GM12891 (cell line): ENCODE results near the gene ACTR6.

Experiments used
- DNase-seq: peaks from one replicate; pipeline ENCODE4 v3.0.0; 2011; ENCODE audit warnings: low spot score; ENCODE audit not compliant: insufficient read length
- FAIRE-seq: peaks from 2 replicates; lab custom pipeline; 2011; peaks lifted over from hg19 to GRCh38; lab: Jason Lieb, UNC
- PAX5 ChIP-seq: IDR thresholded peaks from 2 replicates; pipeline ENCODE4 v1.6.1; 2011; ENCODE audit warnings: low read length, moderate library complexity, mild to moderate bottlenecking; ENCODE audit not compliant: insufficient read depth, severe bottlenecking
- POLR2A ChIP-seq: IDR thresholded peaks from 2 replicates; pipeline ENCODE4 v1.6.1; 2011; ENCODE audit warnings: low read depth, low read length, control low read depth
- POLR2AphosphoS5 ChIP-seq: IDR thresholded peaks from 2 replicates; pipeline ENCODE4 v1.6.1; 2011; ENCODE audit warnings: low read depth, low read length, control low read depth
- POU2F2 ChIP-seq: IDR thresholded peaks from 2 replicates; pipeline ENCODE4 v1.6.1; 2011; ENCODE audit warnings: low read depth, mild to moderate bottlenecking, control low read depth, low read length, moderate library complexity
- SPI1 ChIP-seq: IDR thresholded peaks from 2 replicates; pipeline ENCODE4 v1.6.1; 2011; ENCODE audit warnings: low read depth, low read length, control low read depth
- TAF1 ChIP-seq: IDR thresholded peaks from 2 replicates; pipeline ENCODE4 v1.6.1; 2011; ENCODE audit warnings: low read depth, low read length, control low read depth

ACTR6 gene

GRCh38 chr12:100265732-100266584 lies 65.3 kb downstream of the ACTR6 start:
- TF ChIP-seq POU2F2 (no peak), PAX5 (no peak), POLR2AphosphoS5 (no peak), TAF1 (no peak), SPI1 (no peak), POLR2A (no peak)
- DNase-seq (no peak), FAIRE-seq (no peak)

GRCh38 chr12:100266585-100266834 lies 65.9 kb downstream of the ACTR6 start:
- FAIRE-seq (no peak), DNase-seq (peak; percentile 69)
- TF ChIP-seq POLR2A (no peak), SPI1 (no peak)

- FAIRE-seq (peak; percentile 91), DNase-seq (peak; percentile 65)
- TF ChIP-seq POLR2A (peak; percentile 14; the same call in 1 of the 2 replicates), PAX5 (no peak), POLR2AphosphoS5 (peak; percentile 23; the same call in 1 of the 2 replicates)
Measured at GRCh38 chr12:100266835-100267602, 66.4 kb downstream of the ACTR6 start, which contains the start of the genes DEPDC4 and SCYL2. TSS of gene DEPDC4 (minus strand) at chr12:100267079. CDS start at chr12:100267076, 3 bp downstream. TSS of gene SCYL2 (plus strand) at chr12:100267177. CDS start at chr12:100282971, 15,794 bp downstream.

GRCh38 chr12:100267603-100268281 lies 67.1 kb downstream of the ACTR6 start:
- DNase-seq, result no peak
- FAIRE-seq, result no peak
- TF ChIP-seq TAF1 (no peak), POLR2AphosphoS5 (no peak), SPI1 (no peak), POU2F2 (no peak), PAX5 (no peak), POLR2A (no peak; the same call in 1 of the 2 replicates)

- no peak for TF ChIP-seq PAX5
- no peak for TF ChIP-seq POU2F2
- no peak for TF ChIP-seq POLR2AphosphoS5
- no peak for TF ChIP-seq TAF1
- no peak for TF ChIP-seq SPI1
- TF ChIP-seq POLR2A, result no peak
- FAIRE-seq, result peak; percentile 61
- DNase-seq, result no peak
Measured at GRCh38 chr12:100268835-100269564, 68.4 kb downstream of the ACTR6 start.

- no peak for FAIRE-seq
- no peak for DNase-seq
- TF ChIP-seq TAF1, result no peak
- TF ChIP-seq PAX5, result no peak
- no peak for TF ChIP-seq POU2F2
- no peak for TF ChIP-seq POLR2AphosphoS5
- TF ChIP-seq SPI1, result no peak
- TF ChIP-seq POLR2A, result no peak
Measured at GRCh38 chr12:100273782-100274181, 73.2 kb downstream of the ACTR6 start.
